H1 (cell line): Measurements from ENCODE around the gene TMEM147. TPM values are rescaled to one million over a fixed set of nuclear protein-coding genes. Genes with fewer than 3 reads are reported as not detected.

ENCODE experiments used
- CTCF ChIA-PET: fragments of 300-600 bp; sonication (Branson Sonifier 250); formaldehyde crosslinking; loops from one replicate; lab custom pipeline; 2021; ENCODE audit not compliant: partially characterized antibody; lab: Charles Lee
- POLR2A ChIA-PET: fragments of 300-600 bp; sonication (Branson Sonifier 250); formaldehyde crosslinking; loops from one replicate; lab custom pipeline; 2021; ENCODE audit warnings: inconsistent platforms; ENCODE audit not compliant: partially characterized antibody; lab: Charles Lee
- DNase-seq, 2 experiments: peaks; one replicate each; pipeline versions ENCODE4 v3.0.0 to v3.0.0-alpha.2; 2010 to 2022; ENCODE audit warnings: low spot score in 2 of 2, low read depth in 1 of 2, mixed read lengths in 1 of 2
- FAIRE-seq: peaks from 2 replicates; lab custom pipeline; 2011; peaks lifted over from hg19 to GRCh38; lab: Jason Lieb, UNC
- H2AFZ ChIP-seq: 2 replicates; pipeline ENCODE4 v1.8.1; 2012; ENCODE audit warnings: low read length, inconsistent platforms
- H2AK5ac ChIP-seq: 2 replicates; pipeline ENCODE4 v1.6.1; 2013; ENCODE audit warnings: low read depth, low read length
- H2BK120ac ChIP-seq: replicated peaks from 2 replicates; pipeline ENCODE3; 2013; ENCODE audit warnings: low read depth, low read length, inconsistent platforms
- H2BK12ac ChIP-seq: 2 replicates; pipeline ENCODE4 v1.6.1; 2013; ENCODE audit warnings: low read depth, low read length
- H2BK15ac ChIP-seq: 2 replicates; pipeline ENCODE4 v1.6.1; 2013; ENCODE audit warnings: low read length
- H2BK20ac ChIP-seq: 2 replicates; pipeline ENCODE4 v1.6.1; 2013; ENCODE audit warnings: low read length
- H2BK5ac ChIP-seq: 2 replicates; pipeline ENCODE4 v1.6.1; 2013; ENCODE audit warnings: low read depth, low read length
- H3K14ac ChIP-seq: 2 replicates; pipeline ENCODE4 v1.6.1; 2013; ENCODE audit warnings: inconsistent platforms; ENCODE audit not compliant: insufficient read length
- H3K18ac ChIP-seq: 2 replicates; pipeline ENCODE4 v1.6.1; 2013; ENCODE audit warnings: low read length; ENCODE audit errors: extremely low read depth
- H3K23ac ChIP-seq: 2 replicates; pipeline ENCODE4 v1.6.1; 2013; ENCODE audit warnings: inconsistent platforms; ENCODE audit not compliant: insufficient read length
- H3K23me2 ChIP-seq: 2 replicates; pipeline ENCODE4 v1.6.1; 2013; ENCODE audit warnings: low read depth, low read length
- H3K27ac ChIP-seq: 2 replicates; pipeline ENCODE4 v1.6.1; 2011; ENCODE audit warnings: low read depth, low read length, inconsistent platforms
- H3K27me3 ChIP-seq, 4 experiments: replicated peaks in 1 of 4; 1 replicate in 1 of 4; 2 replicates in 3 of 4; pipeline versions ENCODE4 v1.6.1 to v1.8.1; 2011 to 2013; ENCODE audit warnings: low read length in 3 of 4, mild to moderate bottlenecking in 3 of 4, inconsistent platforms in 2 of 4, mixed read lengths in 2 of 4, moderate library complexity in 1 of 4; ENCODE audit not compliant: control insufficient read depth in 3 of 4, insufficient read depth in 3 of 4; ENCODE audit errors: extremely low read depth in 1 of 4
- H3K36me3 ChIP-seq, 4 experiments: 2 replicates each; pipeline versions ENCODE4 v1.6.1 to v1.8.1; 2011 to 2013; ENCODE audit warnings: mild to moderate bottlenecking in 4 of 4, low read length in 3 of 4, moderate library complexity in 2 of 4, control low read depth in 1 of 4, inconsistent platforms in 1 of 4; ENCODE audit not compliant: insufficient read depth in 4 of 4, control insufficient read depth in 2 of 4
- H3K4ac ChIP-seq: replicated peaks from 2 replicates; pipeline ENCODE3; 2013; ENCODE audit warnings: low read length, low read depth, mixed read lengths, inconsistent platforms; ENCODE audit not compliant: insufficient read length
- H3K4me1 ChIP-seq, 4 experiments: replicated peaks in 1 of 4; 1 replicate in 1 of 4; 2 replicates in 3 of 4; pipeline versions ENCODE4 v1.6.1 to v1.8.1; 2011 to 2013; ENCODE audit warnings: low read length in 3 of 4, inconsistent platforms in 2 of 4, mixed read lengths in 1 of 4; ENCODE audit not compliant: insufficient read depth in 4 of 4, control insufficient read depth in 3 of 4
- H3K4me2 ChIP-seq, 2 experiments: 2 replicates each; pipeline versions ENCODE4 v1.6.1 to v1.8.1; 2011 to 2013; ENCODE audit warnings: low read depth in 2 of 2, low read length in 2 of 2, control low read depth in 1 of 2, inconsistent platforms in 1 of 2, mild to moderate bottlenecking in 1 of 2; ENCODE audit not compliant: insufficient read depth in 1 of 2
- H3K4me3 ChIP-seq, 4 experiments: fragments of 200-600, 300-600 bp in 1 of 4; sonication (generic), shearing (Covaris generic), sonication (Bioruptor Twin) in 1 of 4; 2 replicates each; pipeline versions ENCODE4 v1.5.1 to v1.8.1; 2011 to 2016; ENCODE audit warnings: low read length in 4 of 4, low read depth in 3 of 4, control low read depth in 2 of 4, inconsistent platforms in 2 of 4, mild to moderate bottlenecking in 2 of 4, mixed read lengths in 1 of 4, moderate library complexity in 1 of 4; ENCODE audit not compliant: insufficient read depth in 2 of 4; ENCODE audit errors: extremely low read depth in 1 of 4
- H3K56ac ChIP-seq: replicated peaks from 2 replicates; pipeline ENCODE3; 2013; ENCODE audit warnings: low read depth, mild to moderate bottlenecking, mixed read lengths, low read length, inconsistent platforms; ENCODE audit not compliant: insufficient read length
- H3K79me1 ChIP-seq: 2 replicates; pipeline ENCODE4 v1.6.1; 2013; ENCODE audit warnings: low read depth, low read length, control low read depth
- H3K79me2 ChIP-seq, 2 experiments: 2 replicates each; pipeline versions ENCODE4 v1.6.1 to v1.8.1; 2012 to 2013; ENCODE audit warnings: low read length in 2 of 2, mild to moderate bottlenecking in 2 of 2, inconsistent platforms in 1 of 2; ENCODE audit not compliant: insufficient read depth in 2 of 2, control insufficient read depth in 1 of 2
- H3K9ac ChIP-seq, 4 experiments: replicated peaks in 1 of 4; 1 replicate in 1 of 4; 2 replicates in 3 of 4; pipeline versions ENCODE4 v1.6.1 to v1.8.1; 2011 to 2013; ENCODE audit warnings: low read depth in 3 of 4, low read length in 3 of 4, control low read depth in 2 of 4, mild to moderate bottlenecking in 2 of 4, moderate library complexity in 2 of 4, inconsistent platforms in 1 of 4; ENCODE audit errors: extremely low read depth in 1 of 4
- H3K9me3 ChIP-seq, 2 experiments: 2 replicates each; pipeline versions ENCODE4 v1.6.1 to v1.8.1; 2012 to 2013; ENCODE audit warnings: mild to moderate bottlenecking in 2 of 2, moderate library complexity in 2 of 2, control low read depth in 1 of 2, inconsistent platforms in 1 of 2, low read depth in 1 of 2, low read length in 1 of 2, mixed read lengths in 1 of 2; ENCODE audit not compliant: insufficient read depth in 2 of 2
- H4K20me1 ChIP-seq, 2 experiments: replicated peaks in 1 of 2; 2 replicates each; pipeline versions ENCODE3 to v1.8.1; 2011 to 2013; ENCODE audit warnings: inconsistent platforms in 2 of 2, low read length in 2 of 2, mild to moderate bottlenecking in 1 of 2; ENCODE audit not compliant: insufficient read depth in 2 of 2, control insufficient read depth in 1 of 2
- H4K5ac ChIP-seq: 2 replicates; pipeline ENCODE4 v1.6.1; 2013; ENCODE audit warnings: low read length, low read depth, mixed read lengths, inconsistent platforms; ENCODE audit not compliant: insufficient read length
- H4K8ac ChIP-seq: 2 replicates; pipeline ENCODE4 v1.8.0; 2013; ENCODE audit warnings: mild to moderate bottlenecking, moderate library complexity, low read length, inconsistent platforms; ENCODE audit not compliant: insufficient read depth; ENCODE audit errors: extremely low read depth
- H4K91ac ChIP-seq: replicated peaks from 2 replicates; pipeline ENCODE3; 2013; ENCODE audit warnings: low read length, mixed read lengths, inconsistent platforms; ENCODE audit not compliant: insufficient read length
- CBX8 ChIP-seq: fragments of 300-800, 300-1000 bp; sonication (generic); IDR thresholded peaks from 2 replicates; pipeline ENCODE4 v1.7.1; 2016; ENCODE audit warnings: low read depth, low read length, borderline replicate concordance
- CTBP2 ChIP-seq: IDR thresholded peaks from 2 replicates; pipeline ENCODE4 v1.7.0; 2011; ENCODE audit warnings: borderline replicate concordance, mild to moderate bottlenecking, moderate library complexity, mixed read lengths, low read length; ENCODE audit not compliant: insufficient read depth, insufficient read length
- EZH2 ChIP-seq: fragments of 200-600 bp; sonication (generic); IDR thresholded peaks from 2 replicates; pipeline ENCODE4 v1.7.1; 2012; ENCODE audit warnings: low read depth, mild to moderate bottlenecking, moderate library complexity, low read length, inconsistent platforms; ENCODE audit not compliant: severe bottlenecking
- KDM1A ChIP-seq: fragments of 200-600, 300-600 bp; sonication (generic); IDR thresholded peaks from 2 replicates; pipeline ENCODE4 v1.7.1; 2016; ENCODE audit warnings: mild to moderate bottlenecking, low read length, borderline replicate concordance
- KDM4A ChIP-seq: IDR thresholded peaks from one replicate; pipeline ENCODE4 v1.7.1; 2012; ENCODE audit warnings: low read depth, mild to moderate bottlenecking, moderate library complexity, low read length, inconsistent platforms; ENCODE audit not compliant: severe bottlenecking
- POU5F1 ChIP-seq: IDR thresholded peaks from 2 replicates; pipeline ENCODE4 v1.6.1; 2011; ENCODE audit warnings: low read depth, mild to moderate bottlenecking, low read length, moderate library complexity
- TAF7 ChIP-seq: optimal IDR thresholded peaks from 2 replicates; pipeline ENCODE3; 2011; ENCODE audit warnings: low read depth, mild to moderate bottlenecking, inconsistent platforms, low read length, moderate library complexity, borderline replicate concordance
- TEAD4 ChIP-seq: IDR thresholded peaks from 2 replicates; pipeline ENCODE4 v1.6.1; 2012; ENCODE audit warnings: low read depth, low read length, inconsistent platforms, mixed read lengths
- WGBS, 2 experiments: shearing (Covaris generic) in 1 of 2; methylation state at CpG; one replicate each; pipeline versions ENCODE4 v1.1.6 to v1.1.7; 2013 to 2015; ENCODE audit warnings: low lambda C conversion rate in 2 of 2, mixed read lengths in 2 of 2, inconsistent platforms in 1 of 2, low coverage in 1 of 2, missing lambda C conversion rate in 1 of 2; ENCODE audit not compliant: insufficient replicate concordance in 2 of 2, insufficient coverage in 1 of 2, insufficient read length in 1 of 2; ENCODE audit errors: extremely low coverage in 1 of 2, missing lambda C conversion rate in 1 of 2; 5-methylcytosine and 5-hydroxymethylcytosine counted together
- polyA plus RNA-seq, 7 experiments: library from polyadenylated mRNA; depleted of rRNA in 3 of 7; stranded (reverse) in 5 of 7; unstranded in 2 of 7; fragments of >200 nt in 5 of 7; fragments of 200-250 nt in 2 of 7; gene quantifications; 1 replicate in 5 of 7; 2 replicates in 1 of 7; 4 replicates in 1 of 7; pipeline versions ENCODE4 v1.2.1 to v1.2.3, GENCODE V29; 2011 to 2013; ENCODE audit warnings: missing spikeins in 2 of 7, mixed read lengths in 2 of 7
- total RNA-seq: library from RNA; stranded (reverse); fragmentation: NEBNext Ultra II Directional; extraction: Animal tissue kit (Norgen Biotek cat#: 25700); gene quantifications from 2 replicates; pipeline ENCODE4 v1.2.1, GENCODE V29; 2021
- TF ChIP-seq, protein P1 (sequence below): IDR thresholded peaks from 2 replicates; pipeline ENCODE4 v1.6.1; 2011; ENCODE audit warnings: low read length, improper control_type of control experiment

Gene TMEM147
- total and polyA plus RNA-seq, 2 of the 8 experiments (the other 6 are each of a cell fraction or from before 2014, with no cell fraction given), result 159 to 418 TPM

DNA sequence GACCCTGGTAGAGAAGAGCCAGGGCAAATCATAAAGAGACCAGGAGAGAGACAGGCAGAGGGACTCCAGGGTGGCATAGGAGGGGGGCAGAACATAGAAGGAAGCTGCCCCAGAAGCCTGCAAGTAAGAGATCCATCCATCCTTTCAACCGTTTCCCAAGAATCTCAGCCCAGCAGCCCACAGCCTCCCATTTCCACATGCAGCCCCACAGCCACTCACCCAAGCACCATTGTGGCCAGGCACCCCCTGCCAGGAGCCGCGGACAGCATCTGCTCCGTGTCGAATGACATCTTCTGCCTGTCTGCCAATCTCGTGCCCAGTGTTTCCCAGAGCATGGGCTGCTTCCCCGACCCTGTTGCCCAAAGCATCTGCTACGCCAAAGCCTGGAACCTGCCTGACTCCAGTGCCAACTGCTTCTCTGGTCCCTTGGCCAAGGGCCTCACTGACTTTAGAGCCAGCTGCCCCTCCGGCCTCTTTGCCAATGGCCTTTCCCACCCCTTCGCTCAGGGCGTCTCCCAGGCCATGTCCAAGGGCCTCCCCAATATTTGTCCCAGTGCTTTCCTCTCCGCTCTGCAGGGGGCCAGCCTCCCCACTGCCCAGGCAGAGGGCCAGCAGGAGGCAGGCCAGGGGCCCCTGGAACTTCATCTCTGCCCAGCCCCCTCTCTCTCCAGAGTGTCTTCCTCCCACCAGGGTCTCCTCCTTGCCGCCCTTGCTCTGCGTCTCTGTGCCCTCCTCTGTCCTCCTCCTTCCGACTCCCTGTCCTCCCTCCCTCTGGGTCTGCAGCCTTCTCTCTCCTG, 32.4 kb upstream of the TMEM147 start:
- peaks cover 0 to 4% (median 0%) of the 10 kb centered on the region in 4 experiments; a peak in 1 of 8 replicates for H3K36me3 ChIP-seq
- H3K4me1 ChIP-seq, result peaks cover 0 to 24% (median 20%) of the 10 kb centered on the region in 4 experiments; a peak in 6 of 7 replicates
- H3K18ac ChIP-seq, result no peak overlapping the region
- H3K14ac ChIP-seq, result no peak overlapping the region
- 84% methylated on average over 15 of the region's 15 CpGs; no CpG with 5 or more reads in 1 of the 2 experiments for WGBS, 2 experiments
- no peak overlapping the region for H3K27ac ChIP-seq
- no peak overlapping the region for H3K4ac ChIP-seq
- no peak overlapping the region for H2AFZ ChIP-seq
- H2BK15ac ChIP-seq, result no peak overlapping the region
- peaks cover 0 to 11% (median 6%) of the 10 kb centered on the region in 4 experiments; a peak in 3 of 7 replicates for H3K27me3 ChIP-seq
- 0 out of 2 replicates have a peak overlapping the region, but pooled peaks have one; percentile 18 for H2BK20ac ChIP-seq
- peaks cover 0 to 17% of the 10 kb centered on the region in 2 experiments; a peak in 2 of 4 replicates for H3K79me2 ChIP-seq
- peak overlapping the region in 1 of 4 experiments; percentile 57; a peak in 1 of 8 replicates for H3K4me3 ChIP-seq
- ChIA-PET CTCF (interaction anchor here (1.2 to 2.0 kb wide), 6 partner anchors 10 to 99 kb away, joined by 5 to 9 read pairs (median 6); no protein-coding TSS in a partner anchor), POLR2A (interaction anchor here (0.8 to 2.1 kb wide), 5 partner anchors 9 to 75 kb away, joined by 3 to 7 read pairs (median 3); no protein-coding TSS in a partner anchor)
- peak overlapping the region; percentile 70; the same call in 1 of the 2 replicates for H4K8ac ChIP-seq
- H3K79me1 ChIP-seq, result no peaks in the 10 kb centered on the region; the same call in 1 of the 2 replicates
- no peak overlapping the region for H4K91ac ChIP-seq
- H3K23me2 ChIP-seq, result peaks cover 14% of the 10 kb centered on the region
- no peak for FAIRE-seq
- H4K5ac ChIP-seq, result no peak overlapping the region
- H3K56ac ChIP-seq, result no peak overlapping the region
- no peak overlapping the region for H3K23ac ChIP-seq
- no peak overlapping the region for H2BK5ac ChIP-seq
- H2BK12ac ChIP-seq, result peak overlapping the region; percentile 69; the same call in 1 of the 2 replicates
- H3K9me3 ChIP-seq, result no peaks in the 10 kb centered on the region
- no peak overlapping the region for H2BK120ac ChIP-seq
- H3K4me2 ChIP-seq, result peak overlapping the region; percentile 64 to 75
- no peak overlapping the region for H2AK5ac ChIP-seq
- H3K9ac ChIP-seq, result no peak overlapping the region
- peaks cover 0 to under 1% of the 10 kb centered on the region in 2 experiments for H4K20me1 ChIP-seq
- no peak for DNase-seq
- no peak for TF ChIP-seq TAF7
- TF ChIP-seq CBX8, result no peak
- TF ChIP-seq TEAD4, result no peak
- no peak for TF ChIP-seq KDM4A
- TF ChIP-seq POU5F1, result no peak
- TF ChIP-seq CTBP2, result no peak
- TF ChIP-seq, protein P1, sequence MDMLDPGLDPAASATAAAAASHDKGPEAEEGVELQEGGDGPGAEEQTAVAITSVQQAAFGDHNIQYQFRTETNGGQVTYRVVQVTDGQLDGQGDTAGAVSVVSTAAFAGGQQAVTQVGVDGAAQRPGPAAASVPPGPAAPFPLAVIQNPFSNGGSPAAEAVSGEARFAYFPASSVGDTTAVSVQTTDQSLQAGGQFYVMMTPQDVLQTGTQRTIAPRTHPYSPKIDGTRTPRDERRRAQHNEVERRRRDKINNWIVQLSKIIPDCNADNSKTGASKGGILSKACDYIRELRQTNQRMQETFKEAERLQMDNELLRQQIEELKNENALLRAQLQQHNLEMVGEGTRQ, result no peak
- TF ChIP-seq EZH2, result no peak
- no peak for TF ChIP-seq KDM1A
